Erythroblast (primary cell): Measurements from ENCODE around the gene IFNA17.
"Not testable (repeated sequence)": the region's sequence is repeated elsewhere in the genome, so short reads cannot be mapped to it uniquely, and the experiment has no call there.

Experiments used
- GATA1 ChIP-seq: IDR thresholded peaks from 2 replicates; pipeline ENCODE4 v1.6.1; 2011; ENCODE audit warnings: low read depth, mild to moderate bottlenecking, control low read depth, low read length, moderate library complexity
- POLR2A ChIP-seq: IDR thresholded peaks from 2 replicates; pipeline ENCODE4 v1.6.1; 2011; ENCODE audit warnings: mild to moderate bottlenecking, low read length

- not testable (repeated sequence) for TF ChIP-seq POLR2A, GATA1
Observed at GRCh38 chr9:21202105-21202504, 25.9 kb downstream of the IFNA17 start, which contains the start of gene IFNA7.
